SK-MEL-5 (cell line): ENCODE data around the gene PLAU. TPM values are rescaled to one million over a fixed set of nuclear protein-coding genes. Genes with fewer than 3 reads are reported as not detected.
A peak's percentile ranks its signal among the peaks of the same experiment; 100 is the strongest.
"Not testable (repeated sequence)": the region's sequence is repeated elsewhere in the genome, so short reads cannot be mapped to it uniquely, and the experiment has no call there.

Source experiments
- DNase-seq: peaks from one replicate; pipeline ENCODE4 v3.0.0-alpha.2; 2016; ENCODE audit warnings: low read depth, low spot score
- in situ Hi-C: cut with HindIII; loops from 2 replicates; pipeline ENCODE4 v1.10.0; 2016; ENCODE audit warnings: low sequenced_read_pairs, high pct_unique_total_duplicates, low pct_unique_long_range_greater_than_20kb
- total RNA-seq: library from RNA; depleted of rRNA; stranded (reverse); fragments of >200 nt; shearing (Covaris generic); gene quantifications from 2 replicates; pipeline ENCODE4 v1.2.3, GENCODE V29; 2014; rRNA removed

Gene PLAU
- total RNA-seq, 1 experiment from 2014 or later = not detected

DNA sequence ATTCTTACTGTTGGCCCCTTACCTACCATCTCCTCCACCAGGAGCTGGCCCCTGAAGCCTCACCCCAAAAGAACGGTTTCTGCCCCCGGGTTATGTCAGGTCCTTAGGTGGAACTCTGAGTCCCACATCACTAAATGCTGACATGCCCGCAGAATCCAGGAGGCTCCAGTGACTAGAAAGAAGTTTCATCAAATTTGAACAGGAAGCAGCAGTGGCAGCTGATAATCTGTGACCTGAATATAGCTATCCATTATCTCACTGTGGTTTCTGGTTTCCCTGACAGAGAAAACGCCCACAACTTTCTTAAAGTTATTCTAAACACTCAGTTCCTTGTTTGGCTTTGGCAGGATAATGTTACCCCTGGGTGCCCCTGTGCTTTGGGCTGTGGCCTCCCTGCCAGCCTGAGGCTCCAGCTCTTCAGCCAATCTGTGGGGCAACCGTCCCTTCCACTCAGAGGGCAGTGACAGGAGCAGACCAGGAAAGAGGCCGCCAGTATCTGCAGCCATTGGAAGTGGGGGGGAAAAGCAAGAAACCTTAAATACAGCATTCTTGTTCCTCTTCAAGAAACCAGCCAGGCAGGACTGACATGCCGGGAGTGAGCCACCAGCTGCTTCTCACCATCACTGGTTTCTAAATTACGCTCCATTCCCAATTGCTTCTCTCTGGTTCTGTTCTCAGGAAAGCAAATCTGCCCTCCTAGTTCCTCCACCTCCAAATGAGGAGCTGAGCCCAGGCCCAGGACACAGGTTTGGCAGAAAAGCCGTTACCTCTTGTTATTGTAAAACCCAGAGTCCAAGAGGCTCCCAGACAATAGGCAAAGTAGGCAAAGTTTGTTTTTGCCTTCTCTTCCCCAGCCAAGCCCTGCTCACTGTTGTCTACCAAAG lies 45.8 kb downstream of the PLAU start:
- DNase-seq = peak; percentile 69
- in situ Hi-C loops = no loop called here

DNA sequence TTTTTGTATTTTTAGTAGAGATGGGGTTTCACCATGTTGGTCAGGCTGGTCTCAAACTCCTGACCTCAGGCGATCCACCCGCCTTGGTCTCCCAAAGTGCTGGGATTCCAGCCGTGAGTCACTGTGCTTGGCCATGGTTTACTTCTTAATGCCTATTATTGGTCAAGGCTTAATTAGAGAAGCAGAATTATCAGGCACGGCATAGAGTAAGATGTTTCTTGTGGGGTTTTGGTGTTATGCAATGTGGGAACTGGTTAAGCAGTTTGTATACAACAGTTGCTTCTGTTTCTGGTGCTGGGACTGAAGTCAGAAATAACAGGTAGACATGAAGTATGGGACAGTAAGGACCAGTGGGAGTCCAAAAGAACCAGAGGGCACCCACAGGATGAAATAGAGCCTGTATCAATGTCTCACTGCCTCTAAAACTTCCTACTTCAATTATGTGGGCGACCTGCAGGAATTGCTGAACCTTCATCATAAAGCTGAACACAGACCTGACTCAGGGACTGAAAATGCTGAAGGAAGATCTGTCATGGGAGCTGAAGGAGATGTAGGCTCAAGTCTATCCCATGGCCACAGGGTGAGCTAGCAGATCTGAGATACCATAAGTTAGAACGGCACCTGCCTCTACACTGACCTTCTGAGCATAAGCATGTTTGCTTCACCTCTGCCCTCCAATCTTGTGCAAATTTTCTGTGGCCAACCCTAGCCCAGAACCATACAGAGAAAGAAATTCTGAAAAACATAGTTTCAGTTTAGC lies 48.7 kb downstream of the PLAU start:
- in situ Hi-C loops = no loop called here
- no peak for DNase-seq

DNA sequence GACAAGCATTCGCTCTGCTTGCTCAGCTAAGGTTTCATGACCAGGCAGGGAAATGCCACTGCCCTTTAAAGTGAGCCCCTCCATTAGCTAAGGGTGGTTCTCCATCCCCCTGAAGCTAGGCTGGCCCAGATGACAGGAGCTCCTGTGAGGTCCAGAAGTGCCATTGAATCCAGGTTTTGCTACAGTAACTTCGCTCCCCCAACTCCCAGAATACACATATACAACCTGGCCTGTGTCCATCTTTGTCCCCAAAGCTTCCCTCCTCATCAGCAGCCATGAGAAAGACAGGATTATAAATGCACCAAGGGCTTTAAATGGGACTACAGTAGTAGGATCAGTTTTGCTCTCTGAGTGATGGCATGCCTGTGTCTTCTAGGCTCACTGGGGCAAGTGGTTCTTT lies 51.5 kb downstream of the PLAU start:
- no peak for DNase-seq
- in situ Hi-C loops = no loop called here

DNA sequence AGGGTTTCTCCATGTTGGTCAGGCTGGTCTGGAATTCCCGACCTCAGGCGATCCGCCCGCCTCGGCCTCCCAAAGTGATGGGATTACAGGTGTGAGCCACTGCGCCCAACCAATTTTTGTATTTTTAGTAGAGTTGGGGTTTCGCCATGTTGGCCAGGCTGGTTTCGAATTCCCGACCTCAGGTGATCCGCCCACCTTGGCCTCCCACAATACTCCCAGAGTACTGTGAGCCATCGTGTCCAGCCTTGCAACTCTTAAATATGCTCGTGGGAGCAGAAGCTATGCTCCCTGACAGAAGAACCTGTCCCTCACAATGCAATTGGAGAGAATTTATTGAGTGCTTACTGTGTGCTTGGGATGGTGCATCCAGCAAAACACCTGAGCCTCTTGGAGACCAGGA lies 52.6 kb downstream of the PLAU start:
- in situ Hi-C loops, DNase-seq: not testable (repeated sequence)

DNA sequence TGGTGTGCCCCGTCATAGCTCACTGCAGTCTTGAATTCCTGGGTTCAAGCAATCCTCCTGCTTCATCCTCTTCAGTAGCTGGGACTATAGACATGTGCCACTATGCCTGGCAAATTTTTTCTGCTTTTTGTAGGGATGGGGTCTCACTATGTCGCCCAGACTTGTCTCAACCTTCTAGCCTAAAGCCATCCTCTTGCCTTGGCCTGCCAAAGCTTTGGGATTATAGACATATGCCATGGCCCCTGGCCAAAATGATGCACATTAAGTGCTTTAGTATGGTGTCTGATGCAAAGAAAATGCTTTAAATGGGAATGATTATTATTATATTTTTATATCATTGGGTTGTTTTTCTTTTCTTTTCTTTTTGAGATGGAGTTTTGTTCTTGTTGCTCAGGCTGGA lies 53.8 kb downstream of the PLAU start:
- in situ Hi-C loops = no loop called here

DNA sequence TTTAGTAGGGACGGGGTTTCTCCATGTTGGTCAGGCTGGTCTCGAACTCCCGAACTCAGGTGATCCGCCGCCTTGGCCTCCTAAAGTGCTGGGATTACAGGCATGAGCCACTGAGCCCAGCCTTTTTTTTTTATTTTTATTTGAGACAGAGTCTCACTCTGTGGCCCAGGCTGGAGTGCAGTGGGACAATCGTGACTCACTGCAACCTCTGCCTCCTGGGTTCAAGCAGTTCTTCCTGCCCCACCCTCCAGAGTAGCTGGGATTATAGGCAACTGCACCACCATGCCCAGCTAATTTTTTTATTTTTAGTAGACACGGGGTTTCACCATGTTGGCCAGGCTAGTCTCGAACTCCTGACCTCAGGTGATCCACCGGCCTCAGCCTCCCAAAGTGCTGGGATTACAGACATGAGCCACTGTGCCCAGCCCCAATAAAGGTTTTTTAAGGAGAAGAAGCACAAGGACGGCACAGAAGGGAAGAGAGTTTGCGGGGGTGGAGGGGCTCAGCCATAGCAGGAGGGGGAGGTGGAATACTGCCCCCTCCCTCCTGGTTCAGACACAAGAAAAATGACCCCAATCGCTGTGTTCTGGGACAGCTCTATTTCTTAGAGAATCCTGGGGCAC lies 54.4 kb downstream of the PLAU start:
- in situ Hi-C loops, DNase-seq: not testable (repeated sequence)

More for the DNA sequence above, 53.8 kb downstream of the PLAU start:
- no peak for DNase-seq

DNA sequence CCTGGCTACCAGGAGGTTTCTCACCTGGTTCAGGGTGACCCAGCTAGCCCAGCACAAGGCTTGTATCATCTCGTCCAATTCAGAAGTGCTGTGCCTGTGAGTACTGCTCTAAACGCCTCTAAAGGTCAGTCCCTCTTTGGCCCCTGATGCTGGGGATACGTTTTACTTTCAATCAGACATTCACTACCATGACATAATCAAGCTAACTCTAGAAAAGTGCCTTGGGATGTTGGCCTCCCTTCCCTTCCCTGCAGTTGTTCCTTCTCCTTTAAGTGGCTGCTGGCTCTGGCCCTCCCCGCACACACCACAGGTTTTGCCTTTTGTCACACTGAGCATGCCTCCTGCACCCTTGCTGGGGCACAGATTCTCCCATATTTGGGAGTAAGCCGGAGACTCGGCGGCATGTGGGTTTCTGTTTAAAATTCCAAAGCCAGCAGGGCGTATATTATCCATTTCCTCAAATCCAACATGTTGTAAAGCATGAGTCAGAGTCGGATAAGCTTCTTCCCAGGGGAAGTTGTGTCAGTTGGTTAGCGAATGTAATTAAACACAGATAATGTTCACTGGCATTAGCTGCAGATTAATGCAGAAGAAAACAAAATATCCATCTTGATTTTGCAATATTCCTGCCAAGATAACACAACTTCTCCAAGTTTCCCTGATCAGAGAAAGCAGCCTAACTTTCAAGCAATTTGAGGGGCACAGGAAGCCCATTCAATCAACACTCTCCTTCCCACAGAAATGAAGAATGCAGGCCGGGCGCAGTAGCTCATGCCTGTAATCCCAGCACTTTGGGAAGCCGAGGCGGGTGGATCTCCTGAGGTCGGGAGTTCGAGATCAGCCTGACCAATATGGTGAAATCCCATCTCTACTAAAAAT lies 55.2 kb downstream of the PLAU start:
- in situ Hi-C loops = no loop called here
- DNase-seq = peak; percentile 66

DNA sequence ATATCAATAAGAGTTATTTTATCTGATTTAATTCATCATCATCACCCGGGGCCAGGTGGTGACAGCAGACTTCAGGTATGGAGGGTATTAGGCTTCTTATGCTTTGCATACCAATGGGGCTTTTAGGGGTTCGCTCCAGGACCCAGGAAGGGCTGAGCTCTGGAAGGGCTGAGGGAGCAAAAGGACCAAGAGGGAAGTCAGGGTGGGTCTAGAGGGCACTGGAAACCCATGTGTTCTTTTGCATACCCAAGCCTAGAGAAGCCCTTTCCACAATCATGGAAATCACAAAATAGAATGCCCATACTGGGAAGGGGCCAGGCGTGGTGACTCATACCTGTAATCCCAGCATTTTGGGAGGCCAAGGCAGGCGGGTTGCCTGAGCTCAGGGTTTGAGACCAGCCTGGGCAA lies 56.1 kb downstream of the PLAU start:
- in situ Hi-C loops = no loop called here
- no peak for DNase-seq

Other genes with a start within 250 kb of the PLAU start
- 2.0 and 2.3 TPM in 2 replicates for gene AGAP5, start 213.0 kb upstream of the PLAU start, total RNA-seq
- 61.3 and 66.4 TPM in 2 replicates for gene SEC24C, start 166.8 kb upstream of the PLAU start, total RNA-seq
- gene CHCHD1, start 129.1 kb upstream of the PLAU start, total RNA-seq = 42.0 and 46.8 TPM in 2 replicates
- 38.5 and 44.7 TPM in 2 replicates for gene ZSWIM8, start 125.5 kb upstream of the PLAU start, total RNA-seq
- 5.4 and 11.3 TPM in 2 replicates for gene NDST2, start 99.5 kb upstream of the PLAU start, total RNA-seq
- gene CAMK2G, start 36.6 kb upstream of the PLAU start, total RNA-seq = 8.9 and 12.2 TPM in 2 replicates
- gene VCL, start 87.0 kb downstream of the PLAU start, total RNA-seq = 26.6 and 30.5 TPM in 2 replicates
- gene AP3M1, start 239.7 kb downstream of the PLAU start, total RNA-seq = 34.4 and 38.2 TPM in 2 replicates
- 21.8 and 23.3 TPM in 2 replicates for gene ADK, start 240.1 kb downstream of the PLAU start, total RNA-seq